Right lobe of liver (tissue), 6 donors: ENCODE measurements around the gene ASL. TPM values are rescaled to one million over a fixed set of nuclear protein-coding genes. Genes with fewer than 3 reads are reported as not detected.
"Not testable (repeated sequence)": the region's sequence is repeated elsewhere in the genome, so short reads cannot be mapped to it uniquely, and the experiment has no call there.

Experiments
- ATAC-seq, 4 donors: fragments of 200-7000 bp; cut with Tn5 transposase; one replicate each; pipeline ENCODE4 v1.9.1; 2020; ENCODE audit warnings: mild to moderate bottlenecking in 4 of 4, moderate library complexity in 4 of 4
- DNase-seq, 3 donors: peaks; one replicate each; pipeline ENCODE4 v3.0.0-alpha.2; 2020
- H3K27ac ChIP-seq, 3 donors: fragments of 200-600 bp; one replicate each; pipeline ENCODE4 v1.8.0; 2022
- H3K27me3 ChIP-seq, 2 donors: fragments of 200-600 bp; one replicate each; pipeline ENCODE4 v1.8.0; 2022
- H3K36me3 ChIP-seq, 4 donors: fragments of 200-600 bp; sonication (generic) in 1 of 4; one replicate each; pipeline versions ENCODE4 v1.5.1 to v1.8.0; 2017 to 2022; ENCODE audit warnings: control low read depth in 1 of 4
- H3K4me1 ChIP-seq, 4 donors: fragments of 200-600 bp; sonication (generic) in 1 of 4; one replicate each; pipeline versions ENCODE4 v1.5.1 to v1.8.0; 2017 to 2022; ENCODE audit warnings: control low read depth in 1 of 4
- H3K4me3 ChIP-seq, 3 donors: fragments of 200-600 bp; one replicate each; pipeline ENCODE4 v1.8.0; 2022
- H3K9me3 ChIP-seq, 4 donors: fragments of 200-600 bp; sonication (generic) in 1 of 4; one replicate each; pipeline versions ENCODE4 v1.5.1 to v1.8.0; 2017 to 2022; ENCODE audit warnings: control low read depth in 1 of 4
- CTCF ChIP-seq, 4 donors: fragments of 200-600 bp in 3 of 4; fragments of 450-650 bp in 1 of 4; IDR thresholded peaks; one replicate each; pipeline versions ENCODE4 v1.5.1 to v1.8.0; 2016 to 2022; ENCODE audit warnings: antibody characterized with exemption in 4 of 4, mild to moderate bottlenecking in 2 of 4
- POLR2A ChIP-seq: fragments of 450-650 bp; IDR thresholded peaks from one replicate; pipeline ENCODE4 v1.6.1; 2017; ENCODE audit warnings: antibody characterized with exemption, mild to moderate bottlenecking
- WGBS: methylation state at CpG from one replicate; pipeline ENCODE4 v1.1.6; 2018; ENCODE audit warnings: low coverage, low lambda C conversion rate; ENCODE audit not compliant: insufficient coverage; ENCODE audit errors: missing lambda C conversion rate; 5-methylcytosine and 5-hydroxymethylcytosine counted together
- intact Hi-C, 2 donors: fragments of 100-400 bp; cut with DNase I; formaldehyde crosslinking; loops; one replicate each; pipeline versions ENCODE4 v1.11.2 to v1.14.1; 2022
- total RNA-seq, 6 experiments: library from RNA; depleted of rRNA in 2 of 6; stranded (reverse); fragments of >200 nt in 2 of 6; fragmentation: NEBNext Ultra II Directional in 3 of 6; extraction: Animal tissue kit (Norgen Biotek cat#: 25700) in 3 of 6; gene quantifications; one replicate each; pipeline versions ENCODE4 v1.1.0 to v1.2.4, GENCODE V29; 2016 to 2023
- donor health status: DM: no; HTN: yes; CAD: no.
- donor health status: DM: no; HTN: no; CAD: no.
- donor health status: DM: no; HTN: no; CAD: no.
- donor health status: DM: no; HTN: yes; CAD: no.
- donor health status: DM: no; HTN: yes; CAD: no.

The ASL gene
- total RNA-seq, 6 experiments from 2014 or later, result 161 to 356 (median 220) TPM

GRCh38 chr7:66036788-66037187 lies 38.8 kb upstream of the ASL start:
- Histone ChIP-seq H3K9me3 (no peaks in the 10 kb centered on the region), H3K27me3 (no peaks in the 10 kb centered on the region), H3K4me1 (peaks cover 0 to 42% (median 13%) of the 10 kb centered on the region in 4 donors), H3K27ac (peak overlapping the region; percentile 13 to 98 (median 94)), H3K36me3 (no peaks in the 10 kb centered on the region), H3K4me3 (no peak overlapping the region)
- 33% methylated on average over 7 of the region's 7 CpGs for WGBS
- intact Hi-C loops, result no loop called here
- TF ChIP-seq CTCF (IDR thresholded peaks at IDR 0.05), result no peak
- TF ChIP-seq POLR2A, result peak; percentile 27
- ATAC-seq, result peak; percentile 53 to 84 (median 66)
- DNase-seq, result peak in 1 of 3 donors; percentile 81

- WGBS, result 54% methylated on average over 3 of the region's 3 CpGs
- Histone ChIP-seq H3K36me3 (no peaks in the 10 kb centered on the region), H3K4me3 (no peak overlapping the region), H3K4me1 (peaks cover 0 to 32% (median 12%) of the 10 kb centered on the region in 4 donors), H3K27me3 (no peaks in the 10 kb centered on the region), H3K27ac (peak overlapping the region in 2 of 3 donors; percentile 41 to 52), H3K9me3 (no peaks in the 10 kb centered on the region)
- TF ChIP-seq POLR2A (no peak), CTCF (IDR thresholded peaks at IDR 0.05) (no peak)
- intact Hi-C loops, result no loop called here
- ATAC-seq (peak; percentile 11 to 54 (median 16)), DNase-seq (no peak)
These were observed 36.4 kb upstream of the ASL start for GRCh38 chr7:66039094-66039670.

- peak; percentile 84 to 90 (median 87) for ATAC-seq
- peaks cover 0 to 4% (median 2%) of the 10 kb centered on the region in 4 donors for H3K4me1 ChIP-seq
- H3K4me3 ChIP-seq, result peak overlapping the region; percentile 41 to 61 (median 59)
- H3K36me3 ChIP-seq, result no peaks in the 10 kb centered on the region
- intact Hi-C loops, result no loop called here
- H3K27ac ChIP-seq, result peak overlapping the region in 2 of 3 donors; percentile 81 to 95
- TF ChIP-seq CTCF (IDR thresholded peaks at IDR 0.05) (no peak), POLR2A (peak; percentile 75)
- 6% methylated on average over 19 of the region's 49 CpGs for WGBS
- DNase-seq, result peak; percentile 72 to 85 (median 80)
- no peaks in the 10 kb centered on the region for H3K27me3 ChIP-seq
- no peaks in the 10 kb centered on the region for H3K9me3 ChIP-seq
These were observed 31.7 kb upstream of the ASL start for GRCh38 chr7:66043681-66044497.

- H3K4me1 ChIP-seq, result not testable (repeated sequence)
- peak overlapping the region in 2 of 3 donors; percentile 81 to 95 for H3K27ac ChIP-seq
- 17% methylated on average over 12 of the region's 17 CpGs for WGBS
These were observed 31.1 kb upstream of the ASL start for GRCh38 chr7:66044498-66044854.

GRCh38 chr7:66047426-66047825 lies 28.2 kb upstream of the ASL start:
- Histone ChIP-seq H3K4me3 (no peak overlapping the region), H3K9me3 (no peaks in the 10 kb centered on the region), H3K36me3 (no peaks in the 10 kb centered on the region), H3K27ac (no peak overlapping the region), H3K27me3 (no peaks in the 10 kb centered on the region), H3K4me1 (peaks cover 0 to 17% (median 2%) of the 10 kb centered on the region in 4 donors)
- intact Hi-C loops, result no loop called here
- ATAC-seq, result no peak
- TF ChIP-seq POLR2A (no peak), CTCF (IDR thresholded peaks at IDR 0.05) (no peak)
- DNase-seq, result no peak
- WGBS, result 36% methylated on average over 1 of the region's 8 CpGs

More at GRCh38 chr7:66044498-66044854, 31.1 kb upstream of the ASL start:
- DNase-seq, intact Hi-C loops, H3K9me3 ChIP-seq, H3K27me3 ChIP-seq, ATAC-seq, H3K36me3 ChIP-seq: not testable (repeated sequence)
- H3K4me3 ChIP-seq, result peak overlapping the region; percentile 41 to 61 (median 59)
